CD4-positive, alpha-beta T cell treated with Interleukin-4 for 1 hour (primary cell): ENCODE results near the gene TMEM218.

Experiments used
- DNase-seq, 2 donors: peaks; one replicate each; pipeline ENCODE4 v3.0.0-alpha.2; 2020 to 2022

Gene TMEM218

DNA sequence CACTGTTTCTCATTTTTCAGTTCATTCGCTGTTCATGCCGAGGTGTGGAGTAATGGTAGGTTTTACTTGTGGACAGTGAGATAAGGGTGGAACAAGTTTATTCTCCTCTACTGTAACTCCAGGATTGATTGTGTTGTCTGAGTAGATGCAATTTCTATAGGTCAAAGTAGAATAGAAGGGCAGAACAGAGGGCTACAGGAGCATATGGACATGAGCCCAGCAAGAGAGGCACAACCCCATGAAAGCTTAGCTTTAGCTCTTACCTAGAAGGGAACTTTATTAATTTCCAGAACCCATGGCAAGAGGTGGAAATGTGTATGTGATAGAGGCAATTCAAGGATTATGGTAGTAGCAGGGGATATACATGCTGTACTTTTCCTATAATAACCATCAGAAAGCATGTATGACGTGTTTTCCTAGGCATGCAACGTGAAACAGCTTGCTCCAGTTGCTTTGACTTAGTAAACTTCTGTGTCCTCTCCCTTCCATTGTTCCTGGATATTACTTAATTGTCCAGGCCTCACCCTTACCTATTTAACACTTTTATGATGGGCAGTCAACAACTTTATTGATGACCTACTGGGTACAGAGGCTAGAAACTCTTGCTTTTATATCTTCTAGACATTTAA is 62.1 kb downstream of the TMEM218 start:
- DNase-seq = no peak
